Transverse colon (tissue), 4 donors: ENCODE measurements around the gene PHACTR3.

Experiments used
- EP300 ChIP-seq: sonication (generic); formaldehyde crosslinking; IDR thresholded peaks from one replicate; pipeline ENCODE4 v1.6.1; 2017; ENCODE audit warnings: antibody characterized with exemption, low read depth
- POLR2A ChIP-seq: fragments of 450-650 bp; IDR thresholded peaks from one replicate; pipeline ENCODE4 v1.6.1; 2016; ENCODE audit warnings: antibody characterized with exemption, mild to moderate bottlenecking, moderate library complexity
- POLR2AphosphoS5 ChIP-seq, 3 donors: sonication (generic); formaldehyde crosslinking; IDR thresholded peaks; one replicate each; pipeline ENCODE4 v1.6.1; 2016; ENCODE audit warnings: antibody characterized with exemption in 3 of 3
- TF ChIP-seq, protein P1 (sequence below), 5 experiments: fragments of 200-600 bp in 3 of 5; fragments of 450-650 bp in 2 of 5; sonication (generic) in 3 of 5; IDR thresholded peaks; 1 replicate in 2 of 5; 2 replicates in 3 of 5; pipeline ENCODE4 v1.5.1; 2016 to 2017; ENCODE audit warnings: antibody characterized with exemption in 5 of 5, inconsistent platforms in 3 of 5, mild to moderate bottlenecking in 2 of 5, moderate library complexity in 1 of 5

DNA sequence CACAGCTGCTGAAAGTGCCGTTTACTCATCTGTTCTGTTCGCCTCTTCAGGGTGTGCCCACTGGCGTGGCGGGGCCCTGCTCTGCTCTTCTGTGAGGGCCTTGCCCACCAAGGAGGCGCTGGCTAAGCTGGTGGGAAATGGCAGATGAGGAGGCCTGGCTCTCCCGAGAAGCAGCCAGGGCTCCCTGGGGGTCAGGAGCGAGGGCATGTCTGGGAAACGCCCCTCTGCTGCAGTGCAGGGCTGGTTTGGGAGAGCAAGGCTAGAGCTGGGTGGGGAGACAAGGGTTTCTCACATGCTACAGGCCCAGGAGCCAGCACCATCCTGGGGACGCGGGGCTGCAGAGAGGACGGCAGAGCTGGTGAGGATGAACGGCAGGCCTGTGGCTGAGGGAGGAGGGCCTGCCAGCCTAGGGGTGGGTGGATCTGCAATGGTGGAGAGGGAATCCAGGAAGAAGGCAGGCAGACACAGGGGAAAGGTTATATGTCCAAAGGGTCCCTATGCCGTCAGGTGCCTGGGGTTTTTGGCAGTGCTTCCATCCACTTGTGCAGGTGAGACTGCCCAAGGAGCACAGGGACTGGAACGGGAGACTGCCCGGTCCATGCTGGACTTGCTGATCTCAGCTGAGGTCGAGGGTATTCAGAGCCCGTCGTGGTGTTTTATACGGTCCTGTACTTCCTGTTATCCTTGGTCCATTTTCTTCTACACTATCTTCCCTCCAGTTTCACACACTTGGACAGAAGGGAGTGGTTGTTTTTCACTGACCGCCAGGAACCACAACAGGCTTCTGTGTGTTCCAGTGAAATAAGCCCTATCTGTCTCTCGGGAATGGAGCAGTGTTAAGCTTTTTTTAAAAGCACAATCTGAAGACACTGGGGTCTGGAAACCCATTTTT, 209.9 kb downstream of the PHACTR3 start:
- TF ChIP-seq, protein P1, sequence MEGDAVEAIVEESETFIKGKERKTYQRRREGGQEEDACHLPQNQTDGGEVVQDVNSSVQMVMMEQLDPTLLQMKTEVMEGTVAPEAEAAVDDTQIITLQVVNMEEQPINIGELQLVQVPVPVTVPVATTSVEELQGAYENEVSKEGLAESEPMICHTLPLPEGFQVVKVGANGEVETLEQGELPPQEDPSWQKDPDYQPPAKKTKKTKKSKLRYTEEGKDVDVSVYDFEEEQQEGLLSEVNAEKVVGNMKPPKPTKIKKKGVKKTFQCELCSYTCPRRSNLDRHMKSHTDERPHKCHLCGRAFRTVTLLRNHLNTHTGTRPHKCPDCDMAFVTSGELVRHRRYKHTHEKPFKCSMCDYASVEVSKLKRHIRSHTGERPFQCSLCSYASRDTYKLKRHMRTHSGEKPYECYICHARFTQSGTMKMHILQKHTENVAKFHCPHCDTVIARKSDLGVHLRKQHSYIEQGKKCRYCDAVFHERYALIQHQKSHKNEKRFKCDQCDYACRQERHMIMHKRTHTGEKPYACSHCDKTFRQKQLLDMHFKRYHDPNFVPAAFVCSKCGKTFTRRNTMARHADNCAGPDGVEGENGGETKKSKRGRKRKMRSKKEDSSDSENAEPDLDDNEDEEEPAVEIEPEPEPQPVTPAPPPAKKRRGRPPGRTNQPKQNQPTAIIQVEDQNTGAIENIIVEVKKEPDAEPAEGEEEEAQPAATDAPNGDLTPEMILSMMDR (IDR thresholded peaks at IDR 0.05), result no peak
- TF ChIP-seq POLR2AphosphoS5 (IDR thresholded peaks at IDR 0.05) (no peak), POLR2A (no peak), EP300 (no peak)
